Measurements from ENCODE around the gene MED6. TPM values are rescaled to one million over a fixed set of nuclear protein-coding genes. Genes with fewer than 3 reads are reported as not detected.

The MED6 gene
- total and polyA plus RNA-seq, 2 donors, result 19.7 to 69.3 TPM

DNA sequence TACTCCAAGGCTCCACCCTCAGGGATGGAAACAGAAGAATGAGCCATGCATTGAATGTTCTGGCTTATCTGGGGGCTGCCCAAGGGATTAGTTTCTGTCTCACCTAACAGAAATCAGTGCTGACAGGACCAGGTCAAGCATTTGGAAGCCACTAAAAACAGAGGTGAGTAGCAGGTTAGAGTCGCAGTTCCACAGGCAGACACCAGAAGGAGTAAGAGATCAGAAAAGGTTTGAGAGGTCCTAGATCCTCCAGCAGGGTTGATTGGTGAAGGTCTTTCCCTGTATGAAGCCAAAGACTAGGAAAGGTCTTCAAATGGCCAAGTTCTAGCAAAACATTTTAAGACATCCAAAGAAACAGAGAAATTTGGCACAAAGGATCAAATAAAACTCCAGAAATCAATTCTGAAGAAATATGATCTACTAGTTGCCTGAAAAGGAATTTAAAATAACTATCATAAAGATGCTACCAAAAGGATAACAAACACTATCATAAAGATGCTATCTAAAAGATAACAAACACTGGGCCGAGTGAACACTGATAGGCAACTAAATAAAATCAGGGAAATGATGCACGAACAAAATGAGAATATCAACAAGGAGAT is 21.8 kb upstream of the MED6 start:
- H3K36me3 ChIP-seq (ENCODE audit: insufficient read depth), result no peaks in the 10 kb centered on the region
- no peak overlapping the region for H3K4me3 ChIP-seq (ENCODE audit: low read depth, low read length)
- no peak overlapping the region for H3K27ac ChIP-seq (ENCODE audit: low read depth)
- no peaks in the 10 kb centered on the region for H3K4me1 ChIP-seq (ENCODE audit: insufficient read depth)
- WGBS, result 28% methylated on average over 3 of the region's 3 CpGs
- DNase-seq (ENCODE audit: extremely low spot score), result no peak

DNA sequence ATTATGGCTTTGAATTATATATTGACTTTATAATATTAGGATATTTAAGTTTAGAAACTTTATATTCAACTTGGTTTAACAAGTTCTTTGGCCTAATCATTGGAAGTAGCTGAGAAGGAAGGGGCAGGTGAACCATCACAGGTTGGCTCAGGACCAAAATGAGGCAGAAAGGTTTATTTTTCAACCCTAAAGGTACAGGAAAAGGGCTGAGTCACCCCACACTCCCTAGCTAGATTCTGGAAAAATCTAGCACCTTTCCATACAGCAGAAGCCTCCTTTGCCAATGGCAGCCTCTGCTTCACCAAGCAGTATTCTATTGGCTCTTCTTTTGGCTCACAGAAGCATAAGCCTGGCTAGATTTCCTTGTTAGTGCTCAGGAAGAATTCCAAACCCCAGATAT is 19.3 kb upstream of the MED6 start:
- Histone ChIP-seq H3K27ac (ENCODE audit: low read depth) (no peak overlapping the region), H3K36me3 (ENCODE audit: insufficient read depth) (no peaks in the 10 kb centered on the region), H3K4me3 (ENCODE audit: low read depth, low read length) (no peak overlapping the region), H3K4me1 (ENCODE audit: insufficient read depth) (no peaks in the 10 kb centered on the region)
- no peak for DNase-seq (ENCODE audit: extremely low spot score)

DNA sequence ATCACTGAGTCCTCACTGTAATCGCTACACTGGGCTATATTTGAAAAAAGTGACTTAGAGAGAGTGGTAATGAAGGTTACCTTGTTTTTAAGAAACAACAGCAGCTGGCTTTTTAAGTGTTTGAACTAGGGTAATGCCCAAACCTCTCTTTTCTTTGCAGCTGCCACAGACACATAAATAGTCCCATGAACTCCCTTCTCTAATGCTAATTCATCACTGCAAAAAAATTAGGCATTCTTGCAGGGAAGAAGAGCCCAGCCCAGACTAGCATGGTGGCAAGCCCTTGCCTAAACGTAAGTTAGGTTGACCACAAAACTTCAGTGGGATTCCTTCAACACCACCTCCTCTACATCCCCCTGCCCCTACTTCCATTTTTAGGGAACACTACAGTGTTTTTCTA is 17.9 kb upstream of the MED6 start:
- no peaks in the 10 kb centered on the region for H3K36me3 ChIP-seq (ENCODE audit: insufficient read depth)
- 70% methylated on average over 2 of the region's 2 CpGs for WGBS
- no peaks in the 10 kb centered on the region for H3K4me1 ChIP-seq (ENCODE audit: insufficient read depth)
- no peak overlapping the region for H3K4me3 ChIP-seq (ENCODE audit: low read depth, low read length)
- H3K27ac ChIP-seq (ENCODE audit: low read depth), result no peak overlapping the region
- no peak for DNase-seq (ENCODE audit: extremely low spot score)

- no peaks in the 10 kb centered on the region for H3K4me1 ChIP-seq (ENCODE audit: insufficient read depth)
- H3K4me3 ChIP-seq (ENCODE audit: low read depth, low read length), result no peak overlapping the region
- DNase-seq (ENCODE audit: extremely low spot score), result no peak
- WGBS, result 92% methylated on average over 3 of the region's 3 CpGs
- no peaks in the 10 kb centered on the region for H3K36me3 ChIP-seq (ENCODE audit: insufficient read depth)
- no peak overlapping the region for H3K27ac ChIP-seq (ENCODE audit: low read depth)
These were observed 16.2 kb upstream of the MED6 start for GRCh38 chr14:70616646-70617045.

DNA sequence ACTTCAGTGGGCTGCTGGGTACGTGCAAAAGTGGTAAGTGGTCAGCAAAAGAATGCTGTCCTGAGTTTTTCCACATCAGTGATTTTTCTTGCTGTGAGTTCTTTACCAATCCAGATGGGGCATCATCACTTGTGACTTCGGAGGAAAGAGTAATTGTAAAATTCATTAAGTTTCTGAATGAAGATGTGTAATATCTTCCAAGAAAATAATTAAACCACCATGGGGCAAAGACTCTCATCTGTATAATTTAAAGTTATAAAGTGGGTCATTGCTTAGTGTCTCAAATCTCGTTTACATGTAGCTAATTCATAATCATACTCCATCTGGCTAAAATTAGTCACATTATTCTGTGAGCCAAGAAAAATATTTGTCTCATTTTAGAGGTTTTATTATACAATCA is 10.8 kb upstream of the MED6 start:
- no peaks in the 10 kb centered on the region for H3K36me3 ChIP-seq (ENCODE audit: insufficient read depth)
- no peak overlapping the region for H3K4me3 ChIP-seq (ENCODE audit: low read depth, low read length)
- no peak overlapping the region for H3K27ac ChIP-seq (ENCODE audit: low read depth)
- DNase-seq (ENCODE audit: extremely low spot score), result no peak
- no peaks in the 10 kb centered on the region for H3K4me1 ChIP-seq (ENCODE audit: insufficient read depth)
- WGBS, result 63% methylated on average over 3 of the region's 3 CpGs

- peaks cover 3% of the 10 kb centered on the region for H3K4me1 ChIP-seq (ENCODE audit: insufficient read depth)
- no peak overlapping the region for H3K4me3 ChIP-seq (ENCODE audit: low read depth, low read length)
- no peaks in the 10 kb centered on the region for H3K36me3 ChIP-seq (ENCODE audit: insufficient read depth)
- WGBS, result 96% methylated on average over 2 of the region's 2 CpGs
- H3K27ac ChIP-seq (ENCODE audit: low read depth), result no peak overlapping the region
- no peak for DNase-seq (ENCODE audit: extremely low spot score)
These were observed 1.8 kb upstream of the MED6 start for GRCh38 chr14:70602254-70602653.

GRCh38 chr14:70601162-70601561 is 707 bp upstream of the MED6 start:
- Histone ChIP-seq H3K4me1 (ENCODE audit: insufficient read depth) (peaks cover 3% of the 10 kb centered on the region), H3K4me3 (ENCODE audit: low read depth, low read length) (peak overlapping the region; percentile 66), H3K36me3 (ENCODE audit: insufficient read depth) (no peaks in the 10 kb centered on the region), H3K27ac (ENCODE audit: low read depth) (no peak overlapping the region)
- no peak for DNase-seq (ENCODE audit: extremely low spot score)
- 23% methylated on average over 3 of the region's 3 CpGs for WGBS

DNA sequence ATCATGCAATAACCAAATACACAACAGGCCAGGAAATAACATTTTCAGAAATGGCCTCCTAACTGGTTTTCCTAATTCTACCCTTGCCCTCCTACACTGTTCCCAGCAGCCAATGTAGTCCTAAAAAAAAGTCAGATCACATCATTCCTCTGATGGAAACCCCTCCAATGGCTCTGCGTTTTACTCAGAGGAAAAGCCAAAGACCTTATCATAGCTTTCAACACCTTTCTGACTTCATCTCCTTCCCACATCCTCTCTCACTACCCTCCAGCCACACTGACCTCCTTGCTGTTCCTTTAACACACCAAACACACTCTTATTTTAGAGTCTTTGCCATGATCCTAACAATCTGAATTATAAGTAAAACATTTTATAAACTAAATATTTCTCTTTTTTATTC is 1.1 kb downstream of the MED6 start:
- WGBS, result 56% methylated on average over 1 of the region's 1 CpG
- Histone ChIP-seq H3K4me1 (ENCODE audit: insufficient read depth) (peaks cover 3% of the 10 kb centered on the region), H3K36me3 (ENCODE audit: insufficient read depth) (no peaks in the 10 kb centered on the region), H3K4me3 (ENCODE audit: low read depth, low read length) (peak overlapping the region; percentile 10), H3K27ac (ENCODE audit: low read depth) (no peak overlapping the region)
- no peak for DNase-seq (ENCODE audit: extremely low spot score)

- 93% methylated on average over 3 of the region's 3 CpGs for WGBS
- peaks cover under 1% of the 10 kb centered on the region for H3K36me3 ChIP-seq (ENCODE audit: insufficient read depth)
These were observed 2.7 kb downstream of the MED6 start for GRCh38 chr14:70597731-70598130.

DNA sequence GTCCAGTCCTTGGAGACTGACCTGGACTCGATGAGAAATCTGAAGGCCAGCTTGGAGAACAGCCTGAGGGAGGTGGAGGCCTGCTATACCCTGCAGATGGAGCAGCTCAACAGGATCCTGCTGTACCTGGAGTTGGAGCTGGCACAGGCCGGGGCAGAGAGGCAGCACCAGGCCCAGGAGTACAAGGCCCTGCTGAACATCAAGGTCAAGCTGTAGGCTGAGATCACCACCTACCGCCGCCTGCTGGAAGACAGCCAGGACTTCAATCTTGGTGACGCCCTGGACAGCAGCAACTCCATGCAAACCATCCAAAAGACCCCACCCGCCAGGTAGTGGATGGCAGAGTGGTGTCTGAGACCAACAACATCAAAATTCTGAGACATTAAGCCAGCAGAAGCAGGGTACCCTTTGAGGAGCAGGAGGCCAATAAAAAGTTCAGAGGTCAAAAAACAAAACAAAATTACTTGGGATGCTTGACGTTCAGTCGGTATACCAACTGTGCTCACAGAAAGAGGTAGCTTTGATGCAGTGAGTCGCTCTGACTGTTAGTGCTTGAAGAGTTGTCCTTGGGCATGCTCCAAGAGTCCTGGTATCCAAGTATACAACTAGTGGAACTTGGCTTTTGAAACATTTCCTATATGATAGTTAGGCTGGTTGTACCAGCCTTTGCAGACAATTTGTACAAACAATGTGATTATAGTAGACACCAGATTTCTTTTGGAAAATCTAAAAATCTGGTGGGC is 4.8 kb downstream of the MED6 start:
- H3K4me3 ChIP-seq (ENCODE audit: low read depth, low read length), result no peak overlapping the region
- WGBS, result 93% methylated on average over 9 of the region's 9 CpGs
- no peak for DNase-seq (ENCODE audit: extremely low spot score)
- peaks cover 4% of the 10 kb centered on the region for H3K36me3 ChIP-seq (ENCODE audit: insufficient read depth)
- H3K4me1 ChIP-seq (ENCODE audit: insufficient read depth), result peaks cover 3% of the 10 kb centered on the region
- no peak overlapping the region for H3K27ac ChIP-seq (ENCODE audit: low read depth)

More at GRCh38 chr14:70597731-70598130, 2.7 kb downstream of the MED6 start:
- H3K4me1 ChIP-seq (ENCODE audit: insufficient read depth), result peaks cover 3% of the 10 kb centered on the region
- no peak overlapping the region for H3K4me3 ChIP-seq (ENCODE audit: low read depth, low read length)
- no peak for DNase-seq (ENCODE audit: extremely low spot score)
- H3K27ac ChIP-seq (ENCODE audit: low read depth), result no peak overlapping the region

- 97% methylated on average over 9 of the region's 9 CpGs for WGBS
- Histone ChIP-seq H3K27ac (ENCODE audit: low read depth) (no peak overlapping the region), H3K36me3 (ENCODE audit: insufficient read depth) (peaks cover 7% of the 10 kb centered on the region), H3K4me3 (ENCODE audit: low read depth, low read length) (no peak overlapping the region), H3K4me1 (ENCODE audit: insufficient read depth) (peaks cover 3% of the 10 kb centered on the region)
- no peak for DNase-seq (ENCODE audit: extremely low spot score)
These were observed 6.0 kb downstream of the MED6 start for GRCh38 chr14:70594461-70594860.

GRCh38 chr14:70585231-70585630 is 15.2 kb downstream of the MED6 start:
- 93% methylated on average over 3 of the region's 3 CpGs for WGBS
- no peak overlapping the region for H3K4me3 ChIP-seq (ENCODE audit: low read depth, low read length)
- H3K27ac ChIP-seq (ENCODE audit: low read depth), result no peak overlapping the region
- H3K36me3 ChIP-seq (ENCODE audit: insufficient read depth), result peaks cover 4% of the 10 kb centered on the region
- no peaks in the 10 kb centered on the region for H3K4me1 ChIP-seq (ENCODE audit: insufficient read depth)
- DNase-seq (ENCODE audit: extremely low spot score), result no peak

GRCh38 chr14:70576891-70577290 is 23.6 kb downstream of the MED6 start:
- Histone ChIP-seq H3K36me3 (ENCODE audit: insufficient read depth) (peaks cover 3% of the 10 kb centered on the region), H3K4me3 (ENCODE audit: low read depth, low read length) (no peak overlapping the region), H3K27ac (ENCODE audit: low read depth) (no peak overlapping the region), H3K4me1 (ENCODE audit: insufficient read depth) (no peaks in the 10 kb centered on the region)
- DNase-seq (ENCODE audit: extremely low spot score), result no peak
- 95% methylated on average over 2 of the region's 2 CpGs for WGBS

- no peaks in the 10 kb centered on the region for H3K36me3 ChIP-seq (ENCODE audit: insufficient read depth)
- no peak for DNase-seq (ENCODE audit: extremely low spot score)
- H3K4me3 ChIP-seq (ENCODE audit: low read depth, low read length), result no peak overlapping the region
- no peaks in the 10 kb centered on the region for H3K4me1 ChIP-seq (ENCODE audit: insufficient read depth)
- no peak overlapping the region for H3K27ac ChIP-seq (ENCODE audit: low read depth)
- 97% methylated on average over 1 of the region's 1 CpG for WGBS
These were observed 27.4 kb downstream of the MED6 start for GRCh38 chr14:70573050-70573449.
